Spleen (tissue), 7 donors: ENCODE data around the gene NPHP4.

Experiments
- CTCF ChIP-seq, 11 experiments: fragments of 200-600 bp in 7 of 11; fragments of 450-650 bp in 4 of 11; sonication (generic) in 4 of 11; IDR thresholded peaks in 8 of 11; conservative IDR thresholded peaks in 3 of 11; 1 replicate in 7 of 11; 2 replicates in 4 of 11; pipeline versions ENCODE4 v1.4.0 to v1.8.0; 2016 to 2021; ENCODE audit warnings: antibody characterized with exemption in 11 of 11, inconsistent platforms in 4 of 11, mild to moderate bottlenecking in 1 of 11
- POLR2A ChIP-seq, 3 donors: fragments of 450-650 bp; IDR thresholded peaks; one replicate each; pipeline ENCODE4 v1.5.1; 2017; ENCODE audit warnings: antibody characterized with exemption in 3 of 3, mild to moderate bottlenecking in 1 of 3
- POLR2AphosphoS5 ChIP-seq, 3 donors: sonication (generic); formaldehyde crosslinking; IDR thresholded peaks; one replicate each; pipeline ENCODE4 v1.5.1; 2017; ENCODE audit warnings: antibody characterized with exemption in 3 of 3
- donor health status: DM: no; HTN: no; CAD: no; lungs with moderate emphysema.
- donor health status: DM: no; HTN: no; CAD: no.
- donor health status: DM: no; HTN: no; CAD: no.

GRCh38 chr1:5928714-5929400, 63.4 kb downstream of the NPHP4 start:
- TF ChIP-seq POLR2A (IDR thresholded peaks at IDR 0.05) (no peak), CTCF (IDR thresholded peaks at IDR 0.05 in 8 of 11, conservative IDR thresholded peaks at IDR 0.05 in 3 of 11) (no peak), POLR2AphosphoS5 (IDR thresholded peaks at IDR 0.05) (no peak)
